ENCODE data around the gene DLGAP1. TPM values are rescaled to one million over a fixed set of nuclear protein-coding genes. Genes with fewer than 3 reads are reported as not detected.

The DLGAP1 gene
- total RNA-seq, 1 experiment from 2014 or later, result 0.07 TPM

DNA sequence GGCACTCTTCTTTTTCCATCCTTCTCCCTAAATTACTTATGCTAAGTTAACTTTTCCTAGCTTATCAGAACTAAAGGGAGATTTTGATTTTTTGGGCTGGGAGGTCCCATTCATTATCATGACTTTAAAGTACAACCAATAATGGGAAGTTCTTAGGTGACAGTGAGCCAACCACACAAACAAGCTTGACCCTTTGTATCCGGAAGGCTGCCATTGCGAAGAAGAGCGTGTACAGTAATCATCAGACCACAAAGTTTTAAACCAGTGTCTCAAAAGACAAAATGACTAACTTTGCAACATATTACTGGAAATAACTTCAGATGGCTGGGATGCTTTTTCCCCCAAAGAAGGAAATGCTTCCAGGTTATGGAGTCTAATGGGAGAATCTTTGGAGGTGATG lies 707.0 kb downstream of the DLGAP1 start:
- H3K4me1 Mint-ChIP-seq (ENCODE audit: low read depth, unreplicated experiment), result no peaks in the 10 kb centered on the region
- no peak overlapping the region for H3K27ac Mint-ChIP-seq (ENCODE audit: unreplicated experiment)
- H3K36me3 ChIP-seq (ENCODE audit: control insufficient read depth, insufficient read depth, low read length), result no peaks in the 10 kb centered on the region
- H3K4me3 ChIP-seq (ENCODE audit: low read depth, low read length), result no peak overlapping the region
- intact Hi-C loops (cut with micrococcal nuclease; ENCODE audit: unreplicated experiment), result no loop called here
- no peaks in the 10 kb centered on the region for H3K36me3 Mint-ChIP-seq (ENCODE audit: insufficient read depth, unreplicated experiment)
- peaks cover 7% of the 10 kb centered on the region; the same call in 1 of the 2 replicates for H3K9me3 ChIP-seq
- no peak for DNase-seq
- H3K27me3 Mint-ChIP-seq (ENCODE audit: insufficient read depth, unreplicated experiment), result peaks cover 3% of the 10 kb centered on the region
- CTCF ChIA-PET, result interaction anchor here (0.6 kb wide), 1 partner anchor 73 kb away, joined by 3 read pairs; no protein-coding TSS in a partner anchor
- H3K4me1 ChIP-seq, result no peaks in the 10 kb centered on the region
- no TSS peak for BruUV-seq (replicated peaks)
- no peaks in the 10 kb centered on the region for H3K27me3 ChIP-seq (replicated peaks; ENCODE audit: control insufficient read depth, insufficient read depth, low read length)
- TF ChIP-seq, protein P1, sequence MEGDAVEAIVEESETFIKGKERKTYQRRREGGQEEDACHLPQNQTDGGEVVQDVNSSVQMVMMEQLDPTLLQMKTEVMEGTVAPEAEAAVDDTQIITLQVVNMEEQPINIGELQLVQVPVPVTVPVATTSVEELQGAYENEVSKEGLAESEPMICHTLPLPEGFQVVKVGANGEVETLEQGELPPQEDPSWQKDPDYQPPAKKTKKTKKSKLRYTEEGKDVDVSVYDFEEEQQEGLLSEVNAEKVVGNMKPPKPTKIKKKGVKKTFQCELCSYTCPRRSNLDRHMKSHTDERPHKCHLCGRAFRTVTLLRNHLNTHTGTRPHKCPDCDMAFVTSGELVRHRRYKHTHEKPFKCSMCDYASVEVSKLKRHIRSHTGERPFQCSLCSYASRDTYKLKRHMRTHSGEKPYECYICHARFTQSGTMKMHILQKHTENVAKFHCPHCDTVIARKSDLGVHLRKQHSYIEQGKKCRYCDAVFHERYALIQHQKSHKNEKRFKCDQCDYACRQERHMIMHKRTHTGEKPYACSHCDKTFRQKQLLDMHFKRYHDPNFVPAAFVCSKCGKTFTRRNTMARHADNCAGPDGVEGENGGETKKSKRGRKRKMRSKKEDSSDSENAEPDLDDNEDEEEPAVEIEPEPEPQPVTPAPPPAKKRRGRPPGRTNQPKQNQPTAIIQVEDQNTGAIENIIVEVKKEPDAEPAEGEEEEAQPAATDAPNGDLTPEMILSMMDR (IDR thresholded peaks at IDR 0.05; ENCODE audit: insufficient read depth in 1 of 2, low read depth in 1 of 2, low read length in 1 of 2, severe bottlenecking in 1 of 2, unreplicated experiment in 1 of 2), result no peak
- no peaks in the 10 kb centered on the region for H3K9me3 Mint-ChIP-seq (ENCODE audit: unreplicated experiment)
- no peak overlapping the region for H3K4me3 Mint-ChIP-seq (ENCODE audit: unreplicated experiment)
- POLR2A ChIA-PET, result no interaction called here

DNA sequence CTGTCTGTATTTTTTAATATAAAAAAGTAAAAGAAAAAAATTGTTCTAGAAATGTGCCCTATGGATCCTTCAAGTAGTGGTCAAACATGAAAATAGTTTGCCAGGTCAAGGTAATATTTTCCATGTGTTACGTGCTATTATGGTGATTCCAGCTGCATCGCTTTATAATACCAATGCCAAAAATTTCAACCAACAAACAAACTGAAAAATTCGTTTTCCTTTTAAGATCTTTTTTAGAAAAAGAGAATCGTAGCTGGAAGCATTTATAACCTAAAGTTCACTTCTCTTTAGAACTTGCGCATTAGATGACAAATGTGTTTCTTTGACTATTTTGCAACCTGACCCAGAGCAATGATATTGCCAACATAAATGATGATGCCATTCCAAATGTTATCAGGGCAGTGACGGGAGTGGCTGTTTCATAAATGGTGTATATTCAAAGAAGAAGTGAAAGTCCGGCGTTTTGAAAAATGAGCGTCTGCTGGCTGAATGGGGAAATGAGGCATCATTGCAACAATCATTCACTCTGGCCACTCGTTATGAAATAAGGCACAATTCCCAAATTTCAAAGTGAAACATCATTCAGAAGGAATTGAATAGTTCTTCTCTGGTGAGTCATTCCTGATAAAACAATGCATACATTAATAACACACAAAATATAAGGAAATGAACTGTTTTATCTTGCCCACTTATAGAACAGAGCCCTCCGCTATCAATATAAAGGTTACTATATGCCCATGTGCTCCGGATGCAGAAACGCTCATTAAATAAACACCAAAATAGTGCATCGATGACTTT lies 707.7 kb downstream of the DLGAP1 start:
- Histone ChIP-seq H3K27me3 (replicated peaks; ENCODE audit: control insufficient read depth, insufficient read depth, low read length) (no peaks in the 10 kb centered on the region), H3K4me3 (ENCODE audit: low read depth, low read length) (no peak overlapping the region), H3K4me1 (no peaks in the 10 kb centered on the region), H3K36me3 (ENCODE audit: control insufficient read depth, insufficient read depth, low read length) (no peaks in the 10 kb centered on the region), H3K9me3 (peaks cover 7% of the 10 kb centered on the region; the same call in 1 of the 2 replicates)
- no peaks in the 10 kb centered on the region for H3K4me1 Mint-ChIP-seq (ENCODE audit: low read depth, unreplicated experiment)
- ChIA-PET POLR2A (no interaction called here), CTCF (no interaction called here)
- intact Hi-C loops (cut with micrococcal nuclease; ENCODE audit: unreplicated experiment), result no loop called here
- BruUV-seq (replicated peaks), result no TSS peak
- H3K4me3 Mint-ChIP-seq (ENCODE audit: unreplicated experiment), result no peak overlapping the region
- DNase-seq, result no peak
- peaks cover 3% of the 10 kb centered on the region for H3K27me3 Mint-ChIP-seq (ENCODE audit: insufficient read depth, unreplicated experiment)
- H3K36me3 Mint-ChIP-seq (ENCODE audit: insufficient read depth, unreplicated experiment), result no peaks in the 10 kb centered on the region
- H3K9me3 Mint-ChIP-seq (ENCODE audit: unreplicated experiment), result no peaks in the 10 kb centered on the region
- TF ChIP-seq, protein P1 (IDR thresholded peaks at IDR 0.05; ENCODE audit: insufficient read depth in 1 of 2, low read depth in 1 of 2, low read length in 1 of 2, severe bottlenecking in 1 of 2, unreplicated experiment in 1 of 2), result no peak
- no peak overlapping the region for H3K27ac Mint-ChIP-seq (ENCODE audit: unreplicated experiment)

GRCh38 chr18:3742541-3742940 lies 712.6 kb downstream of the DLGAP1 start:
- no peaks in the 10 kb centered on the region for H3K27me3 ChIP-seq (replicated peaks; ENCODE audit: control insufficient read depth, insufficient read depth, low read length)
- DNase-seq, result no peak
- ChIA-PET POLR2A (no interaction called here), CTCF (no interaction called here)
- Mint-ChIP-seq H3K9me3 (ENCODE audit: unreplicated experiment) (peaks cover 17% of the 10 kb centered on the region), H3K36me3 (ENCODE audit: insufficient read depth, unreplicated experiment) (no peaks in the 10 kb centered on the region), H3K4me1 (ENCODE audit: low read depth, unreplicated experiment) (no peaks in the 10 kb centered on the region), H3K4me3 (ENCODE audit: unreplicated experiment) (no peak overlapping the region), H3K27ac (ENCODE audit: unreplicated experiment) (no peak overlapping the region), H3K27me3 (ENCODE audit: insufficient read depth, unreplicated experiment) (peaks cover 3% of the 10 kb centered on the region)
- H3K9me3 ChIP-seq, result peaks cover 3% of the 10 kb centered on the region; the same call in 1 of the 2 replicates
- no peaks in the 10 kb centered on the region for H3K4me1 ChIP-seq
- intact Hi-C loops (cut with micrococcal nuclease; ENCODE audit: unreplicated experiment), result no loop called here
- H3K36me3 ChIP-seq (ENCODE audit: control insufficient read depth, insufficient read depth, low read length), result no peaks in the 10 kb centered on the region
- H3K4me3 ChIP-seq (ENCODE audit: low read depth, low read length), result no peak overlapping the region
- TF ChIP-seq, protein P1 (IDR thresholded peaks at IDR 0.05; ENCODE audit: insufficient read depth in 1 of 2, low read depth in 1 of 2, low read length in 1 of 2, severe bottlenecking in 1 of 2, unreplicated experiment in 1 of 2), result no peak
- BruUV-seq (replicated peaks), result no TSS peak

Measured in Caco-2 (cell line).